ENCODE results near the gene LTBP1.

- TF ChIP-seq CTCF (IDR thresholded peaks at IDR 0.05) = no peak
- no peak for TF ChIP-seq EP300 (IDR thresholded peaks at IDR 0.05)
- no peak for TF ChIP-seq POLR2AphosphoS5 (IDR thresholded peaks at IDR 0.05)
These were observed 153.2 kb downstream of the LTBP1 start for GRCh38 chr2:33099989-33100388.
